Activated CD8-positive, alpha-beta memory T cell treated with anti-CD3 and anti-CD28 coated beads for 4 hours (primary cell): Measurements from ENCODE around the gene ZNF28.
A peak's percentile ranks its signal among the peaks of the same experiment; 100 is the strongest.
"Not testable (repeated sequence)": the region's sequence is repeated elsewhere in the genome, so short reads cannot be mapped to it uniquely, and the experiment has no call there.

Experiments used
- DNase-seq, 2 donors: peaks; one replicate each; pipeline ENCODE4 v3.0.0-alpha.2; 2020; ENCODE audit warnings: low read depth in 2 of 2

Gene ZNF28

DNA sequence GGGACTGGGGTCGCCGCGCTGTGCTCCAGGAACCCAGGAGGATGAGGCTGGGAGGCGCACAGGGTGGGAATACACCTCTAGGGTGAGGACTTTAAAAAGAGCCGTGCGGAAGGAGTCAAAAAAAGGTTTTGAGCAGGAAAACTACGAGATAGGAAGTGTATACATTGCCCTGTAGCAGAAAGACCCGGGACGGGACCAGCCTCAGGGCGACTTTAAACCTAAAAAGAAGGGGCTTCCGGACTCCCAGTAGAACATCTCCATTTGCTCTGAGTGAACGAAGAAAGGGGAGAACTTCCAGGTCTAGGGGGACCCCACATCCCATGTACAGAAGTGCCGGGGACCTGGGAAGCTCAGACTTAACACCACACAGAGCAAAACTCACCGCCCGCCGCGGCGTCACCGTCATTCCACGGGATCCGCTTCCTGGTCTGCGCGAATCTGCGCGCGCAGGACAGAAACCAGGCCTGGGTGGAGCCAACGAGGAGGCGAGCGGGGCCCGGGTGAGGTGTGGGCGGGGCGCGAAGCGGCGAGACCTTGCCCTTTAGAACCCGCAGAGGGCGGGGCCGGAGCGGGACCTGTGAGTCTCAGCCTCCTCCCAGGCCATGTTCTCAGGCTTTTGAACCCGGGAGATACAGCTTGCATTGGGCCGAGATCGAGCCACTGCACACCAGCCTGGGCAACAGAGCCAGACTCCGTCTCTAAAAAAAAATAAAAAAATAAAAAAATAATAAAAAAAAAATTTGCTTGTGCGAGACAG is at the start of gene ZNF28:
Gene ZNF28 (minus strand): TSS at position 430 of the 757 bp plus-strand sequence. CDS start 3,675 bp downstream, outside the sequence.
- peak; percentile 35 to 50 for DNase-seq

- not testable (repeated sequence) for DNase-seq
These were observed 46.6 kb upstream of the ZNF28 start for GRCh38 chr19:52868031-52868430.

DNA sequence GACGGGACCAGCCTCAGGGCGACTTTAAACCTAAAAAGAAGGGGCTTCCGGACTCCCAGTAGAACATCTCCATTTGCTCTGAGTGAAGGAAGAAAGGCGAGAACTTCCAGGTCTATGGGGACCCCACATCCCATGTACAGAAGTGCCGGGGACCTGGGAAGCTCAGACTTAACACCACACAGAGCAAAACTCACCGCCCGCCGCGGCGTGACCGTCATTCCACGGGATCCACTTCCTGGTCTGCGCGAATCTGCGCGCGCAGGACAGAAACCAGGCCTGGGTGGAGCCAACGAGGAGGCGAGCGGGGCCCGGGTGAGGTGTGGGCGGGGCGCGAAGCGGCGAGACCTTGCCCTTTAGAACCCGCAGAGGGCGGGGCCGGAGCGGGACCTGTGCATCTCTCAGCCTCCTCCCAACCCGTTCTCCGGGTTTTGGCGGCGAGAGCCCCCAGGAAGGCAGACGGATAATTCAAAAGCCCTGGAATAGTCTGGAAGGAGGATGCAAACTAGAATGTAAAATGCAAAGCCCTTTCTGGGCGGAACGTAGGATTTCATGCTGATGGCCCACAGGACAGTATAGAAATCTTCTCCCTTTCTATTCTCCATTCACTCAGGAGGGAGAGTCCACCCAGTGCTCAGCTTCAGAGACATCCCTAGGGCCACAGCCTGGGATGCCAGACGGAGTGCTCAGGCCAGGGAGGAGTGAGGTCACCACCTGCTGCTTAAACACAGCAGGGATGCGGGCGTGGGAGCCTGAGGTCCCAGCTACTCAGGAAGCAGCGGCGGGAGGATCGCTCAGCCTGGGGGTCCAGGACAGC is 36.2 kb upstream of the ZNF28 start, which contains the start of gene ZNF468:
Gene ZNF468 (minus strand): TSS at position 242 of the 814 bp plus-strand sequence. CDS start 3,347 bp downstream, outside the sequence.
- DNase-seq: peak; percentile 35 to 51

DNA sequence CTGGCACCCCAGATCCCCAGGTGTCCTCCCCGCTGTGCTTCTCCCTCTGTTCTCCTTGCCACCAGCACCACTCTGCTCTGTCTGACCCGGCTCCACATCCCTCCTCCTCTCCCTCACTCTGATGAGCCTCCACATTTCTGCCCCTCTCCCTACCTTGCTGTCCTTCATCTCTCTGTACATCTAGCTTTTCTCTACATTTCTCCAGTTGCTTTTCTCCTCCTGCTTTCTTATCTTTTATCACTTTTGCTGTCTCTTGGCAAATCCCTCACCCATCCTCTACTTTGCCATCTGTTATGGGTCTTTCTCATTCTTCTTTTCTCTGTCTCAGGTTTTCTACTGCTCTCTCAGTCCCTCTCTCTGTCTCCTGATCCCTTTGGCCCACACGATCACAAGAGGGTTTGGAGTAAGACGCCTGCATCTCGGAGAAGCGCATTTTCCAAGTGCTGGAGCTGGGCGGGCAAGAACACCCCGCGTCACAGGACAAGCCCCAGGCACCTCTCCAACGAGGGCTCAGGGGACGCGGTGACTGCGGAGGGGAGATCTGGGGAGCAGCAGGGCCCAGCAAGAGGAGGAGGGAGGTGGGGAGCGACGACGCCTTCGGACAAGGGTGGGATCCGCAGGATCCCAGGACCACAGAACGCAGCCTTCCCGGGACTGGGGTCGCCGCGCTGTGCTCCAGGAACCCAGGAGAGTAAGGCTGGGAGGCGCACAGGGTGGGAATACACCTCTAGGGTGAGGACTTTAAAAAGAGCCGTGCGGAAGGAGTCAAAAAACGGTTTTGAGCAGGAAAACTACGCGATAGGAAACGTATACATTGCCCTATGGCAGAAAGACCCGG is 35.3 kb upstream of the ZNF28 start:
- DNase-seq: not testable (repeated sequence)

DNA sequence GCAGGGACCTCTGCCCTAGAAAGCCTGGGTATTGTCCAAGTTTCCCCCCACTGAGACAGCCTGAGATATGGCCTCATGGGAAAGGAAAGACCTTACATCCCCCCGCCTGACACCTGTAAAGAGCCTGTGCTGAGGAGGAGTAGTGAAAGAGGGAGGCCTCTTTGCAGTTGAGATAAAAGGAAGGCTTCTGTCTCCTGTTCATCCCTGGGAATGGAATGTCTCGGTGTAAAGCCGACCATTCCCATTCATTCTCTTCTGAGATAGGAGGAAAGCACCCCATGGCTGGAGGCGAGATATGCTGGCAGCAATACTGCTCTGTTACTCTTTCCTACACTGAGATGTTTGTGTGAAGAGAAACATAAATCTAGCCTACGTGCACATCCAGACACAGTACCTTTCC is 25.9 kb upstream of the ZNF28 start:
- DNase-seq: not testable (repeated sequence)

DNA sequence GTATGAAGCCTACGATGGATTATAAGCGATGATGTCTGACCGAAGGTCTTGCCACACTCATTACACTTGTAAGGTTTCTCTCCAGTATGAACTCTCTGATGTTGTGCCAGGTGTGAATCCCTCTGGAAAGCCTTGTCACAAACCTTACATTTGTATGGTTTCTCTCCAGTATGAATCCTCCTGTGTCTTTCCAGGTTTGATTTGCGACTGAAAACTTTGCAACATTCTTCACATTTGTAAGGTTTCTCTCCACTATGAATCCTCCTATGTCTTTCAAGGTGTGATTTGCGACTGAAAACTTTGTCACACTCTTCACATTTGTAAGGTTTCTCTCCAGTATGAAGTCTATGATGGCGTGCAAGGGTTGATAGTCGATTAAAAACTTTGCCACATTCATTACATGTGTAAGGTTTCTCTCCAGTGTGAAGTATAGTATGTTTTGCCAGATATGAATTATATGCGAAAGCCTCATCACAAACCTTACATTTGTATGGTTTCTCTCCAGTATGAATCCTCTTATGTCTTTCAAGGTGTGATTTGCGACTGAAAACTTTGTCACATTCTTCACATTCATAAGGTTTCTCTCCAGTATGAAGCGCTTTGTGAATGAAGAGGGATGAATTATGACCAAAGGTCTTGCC is 19.5 kb upstream of the ZNF28 start:
- not testable (repeated sequence) for DNase-seq

GRCh38 chr19:52834289-52834688 is 12.9 kb upstream of the ZNF28 start:
- DNase-seq: not testable (repeated sequence)

- DNase-seq: not testable (repeated sequence)
These were observed 12.1 kb upstream of the ZNF28 start for GRCh38 chr19:52833541-52833940.

DNA sequence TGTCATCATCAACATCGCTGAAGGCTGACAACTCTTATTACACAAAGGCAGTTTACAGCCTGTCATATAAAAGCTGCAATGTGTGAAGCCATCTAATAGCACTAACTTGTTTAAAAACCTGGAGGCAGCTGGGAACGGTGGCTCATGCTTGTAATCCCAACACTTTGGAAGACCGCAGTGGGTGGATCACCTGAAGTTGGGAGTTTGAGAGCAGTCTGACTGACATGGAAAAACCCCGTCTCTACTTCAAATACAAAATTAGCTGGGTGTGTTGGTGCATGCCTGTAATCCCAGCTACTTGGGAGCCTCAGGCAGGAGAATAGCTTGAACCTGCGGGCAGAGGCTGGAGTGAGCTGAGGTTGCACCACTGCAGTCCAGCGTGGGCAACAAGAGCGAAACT is 8.4 kb upstream of the ZNF28 start:
- not testable (repeated sequence) for DNase-seq

GRCh38 chr19:52825765-52826164 is 4.3 kb upstream of the ZNF28 start:
- DNase-seq: no peak

GRCh38 chr19:52823676-52824075 is 2.2 kb upstream of the ZNF28 start:
- DNase-seq: no peak

- not testable (repeated sequence) for DNase-seq
These were observed 795 bp downstream of the ZNF28 start for GRCh38 chr19:52820472-52821203.

DNA sequence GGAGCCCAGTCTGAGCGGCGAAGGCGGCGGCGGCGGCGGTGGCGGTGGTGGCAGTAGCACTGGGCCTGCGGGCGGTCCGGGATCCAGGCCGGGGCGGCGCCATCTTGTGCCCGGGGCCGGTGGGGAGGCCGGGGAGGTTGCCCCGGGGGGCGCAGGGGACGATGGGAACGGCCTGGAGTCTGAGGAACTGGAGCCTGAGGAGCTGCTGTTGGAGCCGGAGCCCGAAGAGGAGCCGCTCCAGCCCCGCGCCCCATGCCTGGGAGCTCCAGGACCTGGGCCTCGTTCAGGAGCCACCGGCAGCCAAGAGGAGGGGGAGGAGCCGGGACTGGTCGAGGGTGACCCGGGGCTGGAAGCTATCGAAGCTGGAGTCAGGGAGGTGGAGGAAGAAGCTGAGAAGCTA is 11.6 kb downstream of the ZNF28 start:
- DNase-seq: no peak

- DNase-seq: not testable (repeated sequence)
These were observed 21.3 kb downstream of the ZNF28 start for GRCh38 chr19:52799950-52800640.

GRCh38 chr19:52789440-52789839 is 32.0 kb downstream of the ZNF28 start:
- no peak for DNase-seq

DNA sequence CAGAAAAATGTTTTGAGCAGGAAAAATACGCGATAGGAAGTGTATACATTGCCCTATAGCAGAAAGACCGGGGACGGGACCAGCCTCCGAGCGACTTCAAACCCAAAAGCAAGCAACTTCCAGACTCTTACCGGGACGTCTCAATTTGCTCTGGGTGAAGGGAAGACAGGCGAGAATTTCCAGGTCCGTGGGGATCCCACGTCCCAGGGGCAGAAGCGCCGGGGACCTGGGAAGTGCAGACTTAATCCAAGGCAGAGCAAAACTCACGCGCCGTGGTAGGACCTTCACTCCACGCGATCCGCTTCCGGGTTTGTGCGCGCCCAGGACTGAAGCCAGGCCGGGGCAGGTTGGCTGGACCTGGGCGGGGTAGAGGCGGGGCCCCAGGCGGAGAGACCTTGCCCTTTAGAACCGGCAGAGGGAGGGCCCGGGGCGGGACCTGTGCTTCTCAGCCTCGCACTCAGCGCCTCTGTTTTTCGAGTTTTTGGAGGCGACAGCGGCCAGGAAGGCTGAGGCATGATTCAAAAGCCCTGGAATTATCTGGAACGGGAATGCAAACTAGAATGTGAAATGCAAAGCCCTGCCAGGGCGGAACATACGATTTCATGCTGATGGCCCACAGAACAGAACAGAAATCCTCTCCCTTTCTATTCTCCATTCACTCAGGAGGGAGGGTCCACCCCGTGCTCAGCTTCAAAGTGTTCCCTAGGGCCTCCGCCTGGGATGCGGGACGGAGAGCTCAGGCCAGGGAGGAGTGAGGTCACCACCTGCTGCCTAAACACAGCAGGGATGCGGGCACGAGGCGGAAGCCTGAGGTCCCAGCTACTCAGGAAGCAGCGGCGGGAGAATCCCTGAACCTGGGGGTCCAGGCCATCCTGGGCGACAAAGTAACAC is 34.7 kb downstream of the ZNF28 start, which contains the start of gene ZNF600:
Gene ZNF600 (minus strand): TSS at position 328 of the 891 bp plus-strand sequence. CDS start 7,903 bp downstream, outside the sequence.
- DNase-seq: peak; percentile 43 to 63

DNA sequence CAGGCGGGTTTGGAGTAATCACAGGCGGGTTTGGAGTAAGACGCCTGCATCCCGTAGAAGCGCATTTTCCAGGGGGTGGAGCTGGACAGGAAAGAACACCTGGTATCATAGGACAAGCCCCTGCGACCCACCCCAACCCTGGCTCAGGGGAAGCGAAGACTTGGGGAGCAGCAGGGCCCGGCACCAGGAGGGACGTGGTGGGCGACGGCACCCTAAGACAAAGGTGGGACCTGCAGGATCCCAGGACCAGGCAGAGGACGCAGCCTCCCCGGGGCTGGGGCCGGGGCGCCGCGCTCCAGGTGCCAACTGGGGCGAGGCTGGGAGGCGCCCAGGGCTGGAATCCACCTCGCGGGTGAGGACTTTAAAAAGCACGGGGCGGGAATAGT is 35.4 kb downstream of the ZNF28 start:
- DNase-seq: no peak

- DNase-seq: no peak
These were observed 35.9 kb downstream of the ZNF28 start for GRCh38 chr19:52785506-52785905.

DNA sequence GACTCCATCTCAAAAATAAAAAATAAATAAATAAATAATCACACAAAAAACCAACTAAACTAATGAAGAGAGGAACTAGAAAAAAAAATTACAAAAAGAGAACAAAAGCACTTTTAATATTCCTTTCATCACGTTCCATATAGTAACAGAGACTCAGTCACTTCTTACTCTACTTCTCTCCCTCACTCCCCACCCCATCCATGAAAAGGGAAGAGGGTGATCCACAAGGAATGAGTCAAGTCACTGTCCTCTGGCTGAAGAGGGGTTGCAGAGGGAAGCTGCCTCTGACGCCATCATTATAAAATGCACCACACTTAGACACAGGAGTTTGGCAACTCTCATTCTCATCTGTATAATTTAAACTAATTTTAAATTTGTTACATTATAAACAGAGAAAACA is 38.6 kb downstream of the ZNF28 start:
- DNase-seq: not testable (repeated sequence)
